Left ventricle myocardium superior (tissue), 1 donor: ENCODE data around the gene IPO11. TPM values are rescaled to one million over a fixed set of nuclear protein-coding genes. Genes with fewer than 3 reads are reported as not detected.
A peak's percentile ranks its signal among the peaks of the same experiment; 100 is the strongest.
"Not testable (repeated sequence)": the region's sequence is repeated elsewhere in the genome, so short reads cannot be mapped to it uniquely, and the experiment has no call there.

Experiments
- ATAC-seq: fragments of 200-7000 bp; cut with Tn5 transposase; one replicate; pipeline ENCODE4 v1.9.1; 2020; ENCODE audit warnings: mild to moderate bottlenecking, moderate library complexity
- DNase-seq: peaks from one replicate; pipeline ENCODE4 v3.0.0-alpha.2; 2020
- intact Hi-C: fragments of 100-400 bp; cut with micrococcal nuclease; formaldehyde crosslinking; loops from one replicate; pipeline ENCODE4 v1.11.0; 2022
- total RNA-seq: library from RNA; stranded (reverse); fragmentation: NEBNext Ultra II Directional; extraction: Animal tissue kit (Norgen Biotek cat#: 25700); gene quantifications from one replicate; pipeline ENCODE4 v1.2.1, GENCODE V29; 2021
- donor health status: DM: no; HTN: yes; CAD: no; lungs with severe emphysema.

Gene IPO11
- total RNA-seq, 1 donor from 2014 or later: 38.9 TPM

DNA sequence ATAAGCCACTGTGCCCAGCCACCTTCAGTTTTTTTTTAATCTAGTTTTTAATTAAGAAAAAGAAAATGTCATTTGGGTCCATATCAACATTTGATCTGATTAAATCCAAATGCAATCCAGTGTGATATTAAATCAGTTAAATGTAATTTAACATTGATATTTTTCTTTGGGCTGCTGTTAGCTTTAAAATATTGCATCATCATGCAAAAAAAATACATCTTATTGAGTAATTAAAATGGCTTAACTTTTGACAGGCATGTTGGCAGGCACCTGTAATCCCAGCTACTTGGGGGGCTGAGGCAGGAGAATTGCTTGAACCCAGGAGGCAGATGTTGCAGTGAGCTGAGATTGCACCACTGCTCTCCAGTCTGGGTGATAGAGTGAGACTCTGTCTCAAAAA lies 143.4 kb downstream of the IPO11 start:
- DNase-seq: no peak
- intact Hi-C loops: no loop called here
- ATAC-seq: no peak

DNA sequence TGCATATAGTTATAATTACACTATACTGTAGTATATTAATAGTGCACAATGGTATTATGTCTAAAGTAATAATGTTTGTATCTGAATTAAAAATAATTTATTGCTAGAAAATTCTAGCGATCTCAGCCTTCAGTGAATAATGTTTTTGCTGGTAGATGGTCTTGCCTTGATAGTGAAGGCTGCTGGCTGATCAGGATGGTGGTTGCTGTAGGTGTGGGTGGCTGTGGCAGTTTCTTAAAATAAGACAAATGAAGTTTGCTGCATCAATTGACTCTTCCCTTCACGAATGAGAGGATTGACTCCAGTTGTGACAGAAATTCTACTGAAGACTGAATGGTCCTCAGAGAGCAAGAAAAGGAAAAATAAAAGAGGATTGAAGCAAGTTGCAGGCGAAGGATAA lies 146.4 kb downstream of the IPO11 start:
- DNase-seq: no peak
- intact Hi-C loops: no loop called here
- ATAC-seq: no peak

DNA sequence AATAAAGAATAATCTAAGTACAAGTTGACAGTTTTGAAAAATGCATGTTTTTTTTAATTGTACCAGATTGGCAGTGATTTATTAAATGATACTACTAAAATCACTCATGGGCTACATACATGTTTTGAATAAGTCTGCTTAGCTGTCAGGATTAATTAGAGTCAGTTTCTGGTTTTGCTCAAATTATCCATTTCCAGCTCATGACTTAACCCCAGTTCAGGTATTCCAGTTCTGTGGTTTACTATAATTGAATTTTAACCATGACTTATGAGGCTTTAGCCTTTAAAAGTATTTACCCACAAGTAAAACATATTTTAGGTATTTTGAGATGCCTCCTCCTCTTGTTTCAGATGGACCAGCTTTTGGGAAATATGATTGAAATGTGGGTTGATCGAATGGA lies 148.2 kb downstream of the IPO11 start:
- no peak for ATAC-seq
- DNase-seq: no peak
- intact Hi-C loops: no loop called here

DNA sequence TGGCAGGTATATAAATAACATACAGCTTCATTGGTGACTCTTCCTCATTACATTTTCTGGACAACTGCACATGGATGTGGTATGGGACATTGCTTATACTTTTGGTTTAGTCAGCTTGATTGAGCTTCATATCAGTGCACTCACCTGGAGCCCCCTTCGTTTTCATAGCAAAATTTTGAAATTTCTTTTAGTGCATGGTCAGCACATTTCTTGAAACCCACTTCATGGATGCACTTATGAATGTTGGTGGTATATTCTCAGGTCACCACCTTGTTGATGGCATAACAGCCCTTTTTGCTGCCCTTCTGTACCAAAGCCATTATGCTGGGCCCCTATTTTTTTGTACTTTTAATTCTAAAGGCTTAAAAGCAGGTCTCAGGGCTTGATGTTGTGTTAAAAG lies 149.3 kb downstream of the IPO11 start:
- intact Hi-C loops: no loop called here
- ATAC-seq: no peak

DNA sequence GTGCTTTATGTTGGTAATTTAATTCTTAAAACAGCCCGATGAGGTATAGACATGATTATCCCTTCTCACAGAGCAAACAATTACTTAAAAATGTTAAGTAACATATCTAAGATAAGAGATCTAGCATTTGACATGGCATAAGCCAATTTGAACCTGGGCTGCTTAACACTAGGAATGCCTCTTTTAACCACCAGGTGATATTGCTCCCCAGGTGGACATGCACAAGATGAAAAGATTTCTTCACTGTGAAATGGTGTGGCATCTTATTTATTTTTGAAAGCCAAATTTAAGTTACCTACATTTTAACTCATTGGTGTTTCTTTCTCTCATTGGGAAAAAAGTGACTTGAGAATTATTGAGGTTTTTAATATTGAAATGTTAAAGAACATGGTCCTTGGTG lies 150.3 kb downstream of the IPO11 start:
- ATAC-seq: no peak
- intact Hi-C loops: no loop called here
- DNase-seq: no peak

More for the DNA sequence above, 149.3 kb downstream of the IPO11 start:
- DNase-seq: no peak

DNA sequence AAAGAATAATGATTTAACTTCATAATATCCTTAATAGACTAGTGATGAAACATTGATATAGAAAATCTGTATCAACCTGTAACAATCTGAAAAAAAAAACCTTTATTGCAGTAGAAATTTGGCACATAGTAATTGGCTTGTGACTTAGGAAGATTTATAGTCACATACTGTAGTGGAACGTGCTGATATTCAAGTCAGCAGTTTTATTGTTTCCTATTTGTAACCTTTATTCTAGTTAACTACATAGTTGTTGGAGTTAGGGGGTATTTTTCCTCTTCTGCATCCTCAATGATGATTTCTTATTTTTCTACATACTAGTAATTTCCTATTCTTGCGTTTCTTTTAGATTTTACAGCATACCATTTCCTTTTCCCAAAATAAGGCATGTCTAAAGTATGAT lies 151.5 kb downstream of the IPO11 start:
- DNase-seq: no peak
- ATAC-seq: no peak
- intact Hi-C loops: no loop called here

DNA sequence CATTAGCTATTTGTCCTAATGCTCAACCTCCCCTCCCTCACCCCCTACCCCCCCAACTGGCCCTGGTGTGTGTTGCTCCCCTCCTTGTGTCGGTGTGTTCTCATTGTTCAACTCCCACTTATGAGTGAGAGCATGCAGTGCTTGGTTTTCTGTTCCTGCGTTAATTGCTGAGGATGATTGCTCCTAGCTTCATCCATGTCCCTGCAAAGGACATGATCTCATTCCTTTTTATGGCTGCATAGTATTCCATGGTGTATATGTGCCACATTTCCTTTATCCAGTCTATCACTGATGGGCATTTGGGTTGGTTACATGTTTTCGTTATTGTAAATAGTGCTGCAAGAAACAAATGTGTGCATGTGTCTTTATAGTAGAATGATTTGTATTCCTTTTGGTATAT lies 153.2 kb downstream of the IPO11 start:
- ATAC-seq, DNase-seq, intact Hi-C loops: not testable (repeated sequence)

DNA sequence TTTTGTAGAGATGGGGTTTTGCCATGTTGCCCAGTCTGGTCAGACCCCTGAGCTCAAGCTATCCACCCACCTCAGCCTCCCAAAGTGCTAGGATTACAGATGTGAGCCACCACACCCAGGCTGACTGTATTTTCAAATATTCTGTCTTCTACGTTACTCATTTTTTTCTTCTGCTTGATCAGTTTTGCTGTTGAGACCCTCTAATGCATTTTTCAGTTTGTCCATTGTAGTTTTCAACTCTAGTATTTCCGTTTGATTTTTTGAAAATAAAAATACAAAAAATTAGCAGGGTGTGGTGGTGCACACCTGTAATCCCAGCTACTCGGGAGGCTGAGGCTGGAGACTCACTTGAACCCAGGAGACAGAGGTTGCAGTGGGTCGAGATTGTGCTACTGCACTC lies 155.6 kb downstream of the IPO11 start:
- ATAC-seq (no peak), DNase-seq (no peak)
- intact Hi-C loops: no loop called here

DNA sequence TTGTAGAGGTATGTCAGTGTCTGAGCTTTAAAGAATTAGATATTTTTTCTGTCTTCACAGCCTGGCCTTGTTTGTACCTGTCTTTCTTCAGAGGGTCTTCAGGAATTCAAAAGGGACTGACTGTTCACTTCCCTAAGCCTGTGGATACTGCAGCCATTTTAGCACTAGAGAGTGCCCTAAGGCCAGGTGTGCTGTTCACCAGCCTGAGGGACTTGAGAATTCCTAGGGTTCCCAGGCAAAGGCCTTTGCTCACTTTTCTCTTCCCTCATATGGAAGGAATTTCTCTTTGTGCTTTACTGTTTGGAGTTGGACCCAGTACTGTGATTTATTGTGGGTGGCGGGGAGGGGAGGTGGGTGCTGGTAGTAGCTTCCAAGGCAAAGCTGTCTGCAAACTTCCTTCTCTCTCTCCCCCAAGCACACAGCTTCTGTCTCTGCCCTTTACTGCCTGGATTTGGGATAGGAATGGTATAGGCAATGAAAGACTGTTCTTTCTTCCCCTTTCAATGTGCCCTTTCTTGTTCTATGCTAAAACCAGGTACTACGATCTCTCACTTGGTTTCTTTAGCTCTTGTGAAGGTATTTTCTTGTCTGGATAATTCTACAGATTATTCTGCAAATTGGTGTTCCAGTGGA lies 156.4 kb downstream of the IPO11 start:
- DNase-seq (no peak), ATAC-seq (no peak)
- intact Hi-C loops: no loop called here

DNA sequence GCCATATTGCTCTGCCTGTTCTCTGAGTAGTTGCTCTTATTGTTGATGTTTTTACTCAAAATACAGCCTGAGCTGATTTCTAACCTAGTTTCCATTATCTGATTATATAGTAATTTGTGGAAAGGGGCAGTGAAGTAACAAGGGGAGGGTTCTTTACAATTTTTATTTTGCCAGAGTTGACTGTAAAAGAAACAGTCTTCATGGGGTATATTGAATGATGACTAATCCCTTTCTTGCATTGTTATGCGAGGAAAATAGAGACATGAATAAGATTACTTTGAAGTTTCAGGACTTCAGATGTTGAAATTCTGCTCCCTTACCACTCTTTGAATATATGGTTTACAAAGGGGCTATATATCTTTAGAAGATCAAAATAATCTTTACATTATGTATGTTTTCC lies 156.9 kb downstream of the IPO11 start:
- intact Hi-C loops: no loop called here
- DNase-seq (no peak), ATAC-seq (no peak)

DNA sequence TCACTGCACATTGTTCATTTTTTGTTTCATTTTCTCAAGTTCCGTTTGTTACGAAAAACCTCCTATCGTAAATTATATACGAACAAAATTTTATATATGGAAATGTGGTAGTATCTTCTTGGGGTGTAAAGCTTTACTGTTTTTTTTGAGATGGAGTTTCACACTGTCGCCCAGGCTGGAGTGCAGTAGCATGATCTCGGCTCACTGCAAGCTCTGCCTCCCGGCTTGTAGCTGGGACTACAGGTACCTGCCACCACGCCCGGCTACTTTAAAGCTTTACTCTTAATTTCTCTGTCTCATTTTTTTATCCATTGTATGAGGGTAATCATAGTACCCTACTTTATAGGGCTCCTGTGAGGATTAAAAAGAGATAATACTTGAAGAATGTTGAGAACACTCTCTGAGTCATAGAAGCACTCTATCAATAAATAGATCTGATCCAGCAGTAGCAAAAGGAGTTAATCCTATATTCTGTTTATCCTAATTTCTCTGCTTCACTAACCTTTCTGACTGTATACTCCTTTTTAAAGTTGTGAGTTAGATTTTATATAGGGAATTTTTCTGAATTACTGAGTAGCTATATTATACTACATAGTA lies 160.5 kb downstream of the IPO11 start:
- intact Hi-C loops: no loop called here
- no peak for ATAC-seq
- no peak for DNase-seq

DNA sequence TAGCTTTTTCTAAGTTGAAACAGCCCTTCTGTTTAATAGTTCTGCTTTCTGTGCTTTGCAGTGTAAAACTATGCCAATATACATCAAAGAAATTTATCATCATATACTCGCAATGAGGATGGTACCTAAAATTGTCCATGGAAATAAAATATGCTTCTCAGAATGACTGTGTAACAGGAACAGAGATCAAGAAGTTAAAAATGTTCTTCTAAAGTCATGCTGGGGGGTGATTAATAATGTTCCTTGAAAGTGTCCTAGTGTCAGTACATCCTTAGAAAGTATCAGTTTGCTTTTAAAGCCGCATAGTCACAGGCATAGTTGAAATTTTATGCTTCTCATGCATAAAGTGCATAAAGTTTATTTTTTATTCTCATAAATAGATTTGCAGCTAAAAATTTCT lies 162.0 kb downstream of the IPO11 start:
- intact Hi-C loops: no loop called here
- DNase-seq (no peak), ATAC-seq (no peak)

DNA sequence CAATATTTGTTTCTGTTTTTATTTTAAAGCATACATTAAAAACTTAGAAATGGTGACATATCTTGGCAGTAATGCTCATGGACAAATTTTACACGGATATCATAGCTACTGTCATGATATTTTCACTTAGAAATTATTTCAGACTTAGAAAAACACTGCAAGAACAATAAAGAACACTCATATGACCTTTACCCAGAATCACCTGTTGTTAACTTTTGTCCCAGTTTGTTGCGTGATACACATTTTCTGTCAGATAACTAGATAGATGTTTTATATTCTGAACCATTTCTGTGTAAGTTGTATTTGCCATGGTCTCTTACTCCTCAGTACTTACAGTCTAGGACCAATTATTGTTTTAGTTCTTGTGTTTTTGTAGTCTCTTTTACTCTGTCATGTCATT lies 162.5 kb downstream of the IPO11 start:
- DNase-seq (no peak), ATAC-seq (no peak)
- intact Hi-C loops: no loop called here

DNA sequence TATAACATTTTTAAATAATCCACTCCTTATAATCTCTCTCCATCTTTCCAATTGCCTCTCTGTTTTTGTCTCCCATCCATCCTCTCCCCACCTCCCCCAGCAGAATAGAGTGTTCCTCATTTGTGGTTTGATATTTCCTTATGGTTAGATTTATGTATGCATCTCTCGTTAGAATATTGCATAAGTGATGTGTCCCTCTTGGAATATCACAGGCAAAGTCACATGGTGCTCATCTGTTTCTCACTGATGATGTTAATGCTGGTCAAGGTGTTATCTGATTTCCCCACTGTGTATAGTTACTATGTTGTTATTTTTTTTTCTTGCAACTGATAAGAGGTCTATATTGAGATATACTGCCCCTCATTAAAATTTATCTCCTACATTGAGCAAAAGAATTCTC lies 162.9 kb downstream of the IPO11 start:
- intact Hi-C loops: no loop called here
- no peak for ATAC-seq

DNA sequence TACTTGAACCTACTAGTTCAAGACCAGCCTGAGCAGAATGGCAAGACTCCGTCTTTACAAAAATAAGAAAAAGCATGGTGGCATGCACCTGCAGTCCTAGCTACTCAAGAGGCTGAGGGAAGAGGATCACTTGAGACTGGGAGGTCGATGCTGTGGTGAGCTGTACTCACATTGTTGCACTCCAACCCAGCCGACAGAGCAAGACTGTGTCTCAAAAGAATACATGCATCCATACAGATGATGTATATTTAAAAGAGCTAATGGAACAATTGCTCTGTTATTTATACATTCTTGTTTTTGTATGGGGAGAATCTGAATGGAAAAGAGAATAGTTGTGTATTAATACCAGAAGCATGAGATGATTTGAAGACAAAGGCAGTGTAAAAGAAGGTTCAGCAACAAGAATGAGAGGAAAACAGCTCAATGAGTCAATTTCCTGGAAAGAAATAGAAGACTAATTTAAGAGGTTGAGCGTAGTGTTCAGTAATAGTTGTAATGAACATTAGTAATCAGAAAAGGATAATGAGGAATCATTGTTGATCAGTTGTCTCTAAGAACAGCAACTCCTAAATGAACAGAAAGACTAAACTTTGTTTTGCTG lies 164.1 kb downstream of the IPO11 start:
- intact Hi-C loops: no loop called here
- DNase-seq (no peak), ATAC-seq (no peak)

More for the DNA sequence above, 162.9 kb downstream of the IPO11 start:
- DNase-seq: no peak

DNA sequence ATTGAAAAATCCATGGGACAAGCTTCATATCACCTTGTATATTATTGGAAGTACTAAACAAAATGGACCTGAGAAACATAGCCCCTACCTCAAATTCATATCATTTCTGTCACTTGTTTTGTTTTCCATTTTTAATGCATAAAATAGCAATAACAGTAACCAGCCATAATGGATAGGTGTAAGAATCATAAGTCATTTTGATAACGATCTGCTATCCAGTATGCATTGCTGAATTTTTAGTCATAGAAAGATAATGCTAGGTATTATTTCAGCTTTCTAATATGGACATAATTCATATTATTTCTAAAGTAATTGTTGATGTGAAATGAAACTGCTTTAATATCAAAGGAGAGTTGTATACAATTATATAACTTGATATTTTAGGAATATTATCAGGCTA lies 164.9 kb downstream of the IPO11 start:
- DNase-seq (no peak), ATAC-seq (no peak)
- intact Hi-C loops: no loop called here

DNA sequence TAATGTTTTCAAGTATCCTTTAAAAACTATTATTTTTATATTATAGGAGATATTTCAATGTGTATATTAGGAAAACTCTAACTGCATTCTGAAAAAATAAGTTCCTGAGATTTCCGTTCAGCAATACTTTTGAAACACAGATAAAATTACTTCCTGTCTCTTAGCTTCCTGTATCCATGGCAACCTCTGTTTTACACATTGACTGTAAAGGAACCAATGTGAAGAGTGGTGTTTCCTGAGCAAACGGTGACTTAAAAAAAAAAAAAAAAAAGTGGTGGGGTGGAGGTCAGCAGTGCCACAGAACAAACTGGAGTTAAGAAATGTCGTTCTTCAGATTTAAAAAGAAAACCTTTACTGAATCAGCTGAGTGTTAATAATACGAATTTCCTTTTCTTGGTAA lies 166.0 kb downstream of the IPO11 start, which contains the start of gene LRRC70:
Gene LRRC70, plus strand, starts transcription at position 280 of the 400 bp plus-strand sequence. CDS start 620 bp downstream, outside the sequence.
- intact Hi-C loops: no loop called here
- peak; percentile 67 for ATAC-seq
- no peak for DNase-seq

DNA sequence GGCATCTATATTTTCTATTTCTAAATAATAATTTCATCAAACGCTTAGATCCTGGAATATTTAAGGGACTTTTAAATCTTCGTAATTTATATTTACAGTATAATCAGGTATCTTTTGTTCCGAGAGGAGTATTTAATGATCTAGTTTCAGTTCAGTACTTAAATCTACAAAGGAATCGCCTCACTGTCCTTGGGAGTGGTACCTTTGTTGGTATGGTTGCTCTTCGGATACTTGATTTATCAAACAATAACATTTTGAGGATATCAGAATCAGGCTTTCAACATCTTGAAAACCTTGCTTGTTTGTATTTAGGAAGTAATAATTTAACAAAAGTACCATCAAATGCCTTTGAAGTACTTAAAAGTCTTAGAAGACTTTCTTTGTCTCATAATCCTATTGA lies 167.2 kb downstream of the IPO11 start:
- intact Hi-C loops: no loop called here
- ATAC-seq (no peak), DNase-seq (no peak)

DNA sequence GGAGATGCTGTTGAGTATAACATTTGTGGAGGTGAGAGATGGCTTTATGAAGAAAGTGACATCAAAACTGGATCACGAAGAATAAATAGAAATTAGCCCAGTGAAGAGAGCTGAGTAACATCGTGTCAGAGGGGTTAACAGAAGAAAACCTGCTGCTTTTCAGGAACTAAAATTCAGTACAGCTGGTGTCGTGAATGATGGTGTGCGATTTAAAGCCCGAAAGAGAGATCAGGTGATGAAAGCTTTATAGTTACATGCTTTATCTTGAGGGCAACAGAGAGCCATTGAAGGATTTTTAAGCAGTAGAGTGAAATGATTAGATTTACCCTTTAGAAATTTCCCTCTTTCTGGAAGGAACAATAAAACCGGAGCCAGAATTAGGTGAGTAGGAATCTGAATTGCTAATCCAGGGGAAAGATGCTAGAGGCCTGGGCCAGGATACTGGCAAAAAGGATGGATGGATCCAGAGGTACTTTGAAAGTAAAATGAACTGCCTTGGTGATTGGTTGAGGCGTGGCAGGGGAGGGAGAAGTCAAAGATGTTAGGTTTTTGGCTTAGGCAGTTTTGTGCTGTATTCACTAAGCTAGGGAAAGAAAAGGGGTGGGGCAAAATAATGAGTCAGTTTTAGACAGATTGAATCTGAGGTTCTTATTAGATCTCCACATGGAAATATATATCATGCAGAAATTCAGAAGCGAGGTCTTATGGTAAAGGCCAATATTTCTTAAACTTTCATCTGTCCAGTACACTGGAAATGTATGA lies 169.5 kb downstream of the IPO11 start:
- DNase-seq (no peak), ATAC-seq (no peak)
- intact Hi-C loops: no loop called here

DNA sequence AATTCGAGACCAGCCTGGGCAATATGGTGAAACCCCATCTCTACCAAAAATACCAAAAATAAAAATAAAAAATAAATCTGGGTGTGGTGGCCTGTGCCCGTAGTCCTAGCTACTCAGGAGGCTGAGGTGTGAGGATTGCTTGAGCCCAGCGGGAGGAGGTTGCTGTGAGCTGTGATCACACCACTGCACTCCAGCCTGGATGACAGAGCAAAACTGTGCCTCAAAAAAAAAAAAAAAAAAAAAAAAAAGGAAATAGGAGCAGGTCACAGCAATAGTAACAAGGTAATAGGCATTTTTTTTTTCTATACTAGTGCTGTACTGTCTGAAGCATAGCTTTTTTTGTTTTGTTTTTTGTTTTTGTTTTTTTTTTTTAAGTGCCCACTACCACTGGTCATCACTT lies 171.8 kb downstream of the IPO11 start:
- ATAC-seq: no peak
- intact Hi-C loops: no loop called here
- DNase-seq: no peak
